ENCODE measurements around the gene ZNF425.
A peak's percentile ranks its signal among the peaks of the same experiment; 100 is the strongest.
"Not testable (repeated sequence)": the region's sequence is repeated elsewhere in the genome, so short reads cannot be mapped to it uniquely, and the experiment has no call there.

Gene ZNF425

GRCh38 chr7:149130572-149131198, 4.6 kb upstream of the ZNF425 start:
- no peak for DNase-seq (ENCODE audit: low read depth in 2 of 2)

DNA sequence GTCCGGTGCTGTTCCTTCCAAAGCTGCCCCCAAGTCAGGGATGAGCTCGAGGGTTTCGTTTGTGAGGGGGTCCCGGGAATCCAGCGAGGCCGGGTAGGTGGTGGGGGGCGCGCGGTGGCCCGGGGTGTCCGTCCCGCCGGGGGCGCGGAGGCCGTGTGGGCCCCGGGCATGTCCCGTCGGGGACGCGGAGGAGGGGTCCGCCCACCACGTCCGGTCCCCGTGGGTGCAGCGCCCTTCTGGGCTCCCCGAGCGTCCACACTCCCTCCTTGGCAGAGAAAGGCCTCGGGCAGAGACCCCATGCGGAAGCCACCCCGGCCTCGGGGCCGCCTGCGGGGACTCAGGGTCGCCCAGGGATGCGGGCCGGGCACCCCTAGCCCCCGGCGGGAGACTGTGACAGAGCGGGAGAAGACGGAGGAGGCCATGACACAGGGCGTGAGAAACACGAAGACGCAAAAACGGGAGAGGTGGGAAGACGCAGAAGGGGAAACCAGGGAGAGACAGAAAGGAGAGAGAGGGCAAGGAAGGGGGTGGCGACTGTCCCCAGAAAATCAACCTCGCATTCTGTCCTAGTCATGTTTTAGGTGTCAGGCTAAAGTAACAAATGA, 640 bp upstream of the ZNF425 start:
- peak; percentile 16 to 28 for DNase-seq (ENCODE audit: low read depth in 2 of 2)

DNA sequence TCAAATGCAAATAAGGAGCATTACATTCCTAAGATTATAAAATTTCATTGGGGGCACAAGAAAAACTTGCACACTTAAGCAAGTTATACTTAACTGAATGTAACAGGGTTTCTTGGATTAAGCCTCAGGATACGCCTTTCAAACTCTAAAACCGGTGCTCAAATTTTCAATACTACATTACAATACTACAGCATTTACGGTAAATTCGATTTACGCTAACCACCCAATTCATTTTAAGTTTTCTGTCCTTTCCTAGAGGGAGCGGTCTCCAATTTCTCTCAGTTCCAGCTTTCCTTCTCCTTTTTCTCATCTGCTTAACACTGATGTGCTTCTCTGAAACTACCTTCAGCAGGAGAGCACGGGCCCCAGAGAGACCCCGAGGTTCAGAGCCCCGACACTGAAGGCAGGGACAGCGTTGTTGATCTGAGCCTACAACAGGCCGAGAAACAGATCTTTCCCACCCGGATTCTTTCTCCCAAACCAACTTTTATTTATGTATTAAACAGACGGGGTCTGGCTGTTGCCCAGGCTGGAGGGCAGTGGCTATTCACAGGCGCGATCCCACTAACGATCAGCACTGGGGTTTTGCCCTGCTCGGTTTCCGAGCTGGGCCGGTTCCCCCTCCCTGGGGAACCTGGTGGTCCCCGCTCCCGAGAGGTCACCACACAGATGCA, 798 bp downstream of the ZNF425 start:
- DNase-seq (ENCODE audit: low read depth in 2 of 2) = no peak

DNA sequence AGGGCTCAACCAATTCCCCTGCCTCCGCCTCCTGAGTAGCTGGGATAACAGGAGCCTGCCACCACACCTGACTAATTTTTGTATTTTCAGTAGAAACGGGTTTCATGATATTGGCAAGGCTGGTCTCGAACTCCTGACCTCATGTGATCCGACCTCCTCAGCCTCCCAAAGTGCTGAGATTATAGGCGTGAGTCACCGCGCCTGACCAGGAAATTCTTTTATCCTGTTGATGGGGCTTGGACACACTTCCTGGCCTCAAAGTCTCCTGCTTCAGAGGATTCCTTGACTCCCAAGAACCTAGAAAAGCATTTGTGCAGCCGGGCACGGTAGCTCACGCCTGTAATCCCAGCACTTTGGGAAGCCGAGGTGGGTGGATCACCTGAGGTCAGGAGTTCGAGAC, 16.2 kb downstream of the ZNF425 start:
- DNase-seq (ENCODE audit: low read depth in 2 of 2) = no peak

GRCh38 chr7:149104749-149105148, 21.4 kb downstream of the ZNF425 start:
- DNase-seq (ENCODE audit: low read depth in 2 of 2) = no peak

DNA sequence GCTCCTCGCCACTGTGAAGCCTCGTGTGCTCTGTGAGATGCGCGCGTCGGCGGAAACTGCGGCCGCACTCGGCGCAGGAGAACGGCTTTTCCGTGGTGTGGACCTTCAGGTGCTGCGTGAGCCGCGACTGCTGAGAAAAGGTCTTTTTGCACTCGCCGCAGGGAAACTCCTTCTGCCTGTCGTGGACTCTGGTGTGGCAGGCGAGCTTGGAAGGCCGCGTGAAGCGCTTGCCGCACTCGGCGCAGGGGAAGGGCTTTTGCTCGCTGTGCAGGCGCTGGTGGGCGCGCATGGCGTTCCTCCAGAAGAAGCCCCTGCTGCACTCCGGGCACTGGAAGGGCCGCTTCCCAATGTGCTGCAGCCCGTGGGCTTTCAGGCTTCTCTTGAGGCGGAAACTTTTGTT, 21.9 kb downstream of the ZNF425 start:
- no peak for DNase-seq (ENCODE audit: low read depth in 2 of 2)

DNA sequence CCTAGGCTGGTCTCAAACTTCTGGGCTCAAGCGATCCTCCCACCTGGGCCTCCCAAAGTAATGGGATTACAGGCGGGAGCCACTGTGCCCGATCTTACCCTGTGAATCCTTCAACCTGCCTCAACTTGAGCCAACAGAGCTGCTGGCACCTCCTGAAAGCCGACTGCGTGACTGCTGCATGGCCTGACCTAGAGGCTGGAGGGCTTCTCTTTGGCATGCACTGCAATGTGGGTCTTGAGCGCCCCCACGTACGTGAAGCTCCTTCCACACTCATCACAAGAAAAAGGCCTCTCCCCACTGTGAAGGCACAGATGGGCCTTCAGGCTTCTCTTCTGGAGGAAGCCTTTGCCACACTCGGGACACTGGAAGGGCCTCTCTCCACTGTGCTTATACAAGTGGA, 22.7 kb downstream of the ZNF425 start:
- DNase-seq (ENCODE audit: low read depth in 2 of 2) = no peak

DNA sequence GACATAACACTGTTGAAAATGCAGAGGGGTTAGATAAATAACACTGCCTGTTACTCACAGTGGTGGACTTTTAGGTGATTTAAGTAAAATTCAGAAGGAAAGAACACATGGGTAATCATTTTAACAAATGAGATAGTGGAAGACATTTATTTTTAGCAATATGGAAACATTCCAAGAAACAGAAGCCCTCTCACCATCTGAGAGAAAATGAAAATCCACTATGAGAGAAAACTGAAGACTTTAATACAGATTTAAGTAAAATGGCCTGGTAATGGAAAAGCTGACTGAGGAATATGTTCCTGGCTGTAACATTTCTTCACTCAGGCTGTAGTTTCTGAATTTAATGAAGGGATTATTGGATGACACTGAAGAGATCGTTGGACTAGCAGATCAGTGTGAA, 23.5 kb downstream of the ZNF425 start:
- no peak for DNase-seq (ENCODE audit: low read depth in 2 of 2)

- no peak for DNase-seq (ENCODE audit: low read depth in 2 of 2)
These were observed 25.3 kb downstream of the ZNF425 start for GRCh38 chr7:149100821-149101220.

GRCh38 chr7:149099058-149099457, 27.1 kb downstream of the ZNF425 start:
- DNase-seq (ENCODE audit: low read depth in 2 of 2) = no peak

DNA sequence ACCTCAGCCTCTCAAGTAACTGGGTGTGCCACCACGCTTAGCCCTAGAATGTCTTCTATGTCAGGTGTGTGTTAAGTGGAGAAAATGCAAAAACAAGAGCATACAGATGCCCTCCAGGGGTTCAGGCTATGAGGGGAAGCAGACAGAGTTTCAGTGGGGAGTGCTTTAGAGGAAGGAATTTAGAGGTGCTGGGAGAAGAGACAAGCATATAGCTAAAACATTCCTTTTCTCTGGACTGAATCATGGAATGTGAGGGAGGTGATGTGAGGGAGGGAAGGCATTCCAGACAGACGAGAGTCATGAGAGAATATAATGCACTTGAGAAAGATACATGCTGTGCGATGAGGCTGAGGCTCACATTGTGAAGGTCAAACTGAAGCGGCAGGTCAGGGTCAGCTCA, 29.0 kb downstream of the ZNF425 start:
- DNase-seq (ENCODE audit: low read depth in 2 of 2) = no peak

- no peak for DNase-seq (ENCODE audit: low read depth in 2 of 2)
These were observed 32.9 kb downstream of the ZNF425 start for GRCh38 chr7:149093228-149093627.

GRCh38 chr7:149092244-149092643, 33.9 kb downstream of the ZNF425 start:
- DNase-seq (ENCODE audit: low read depth in 2 of 2) = not testable (repeated sequence)

- peak; percentile 79 to 84 for DNase-seq (ENCODE audit: low read depth in 2 of 2)
These were observed 35.5 kb downstream of the ZNF425 start, which contains the start of gene ZNF786 for GRCh38 chr7:149090397-149091195. Gene ZNF786 (minus strand): TSS chr7:149090718. CDS start chr7:149090640, 78 bp downstream.

- no peak for DNase-seq (ENCODE audit: low read depth in 2 of 2)
These were observed 38.7 kb downstream of the ZNF425 start for GRCh38 chr7:149087376-149087775.

- no peak for DNase-seq (ENCODE audit: low read depth in 2 of 2)
These were observed 40.3 kb downstream of the ZNF425 start for GRCh38 chr7:149085866-149086265.

DNA sequence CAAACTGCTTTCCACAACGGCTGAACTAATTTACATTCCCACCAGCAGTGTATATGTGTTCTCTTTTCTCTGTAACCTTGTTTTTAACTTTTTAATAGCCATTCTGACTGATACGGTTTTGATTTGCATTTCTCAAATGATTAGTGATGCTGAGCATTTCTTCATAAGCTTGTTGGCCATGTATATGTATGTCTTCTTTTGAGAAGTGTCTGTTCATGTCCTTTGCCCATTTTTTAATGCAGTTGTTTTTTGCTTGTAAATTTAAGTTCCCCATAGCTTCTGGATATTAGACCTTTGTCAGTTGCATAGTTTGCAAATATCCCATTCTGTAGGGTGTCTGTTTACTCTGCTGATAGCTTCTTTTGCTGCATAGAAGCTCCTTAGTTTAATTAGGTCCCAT, 41.7 kb downstream of the ZNF425 start:
- DNase-seq (ENCODE audit: low read depth in 2 of 2) = no peak

GRCh38 chr7:149081914-149082313, 44.2 kb downstream of the ZNF425 start:
- DNase-seq (ENCODE audit: low read depth in 2 of 2) = no peak

DNA sequence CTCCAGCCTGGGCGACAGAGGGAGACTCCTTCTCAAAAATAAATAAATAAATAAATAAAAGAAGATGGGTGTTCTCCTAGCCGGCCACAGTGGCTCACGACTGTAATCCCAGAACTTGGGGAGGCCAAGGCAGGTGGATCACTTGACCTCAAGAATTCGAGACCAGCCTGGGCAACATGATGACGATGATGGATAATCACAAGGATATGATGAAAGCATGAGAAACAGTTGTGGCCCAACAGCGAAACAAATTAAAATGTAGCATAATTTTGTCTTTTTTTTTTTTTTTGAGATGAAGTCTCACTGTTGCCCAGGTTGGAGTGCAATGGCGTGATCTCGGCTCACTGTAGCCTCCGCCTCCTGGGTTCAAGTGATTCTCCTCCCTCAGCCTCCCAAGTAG, 48.5 kb downstream of the ZNF425 start:
- DNase-seq (ENCODE audit: low read depth in 2 of 2) = no peak

DNA sequence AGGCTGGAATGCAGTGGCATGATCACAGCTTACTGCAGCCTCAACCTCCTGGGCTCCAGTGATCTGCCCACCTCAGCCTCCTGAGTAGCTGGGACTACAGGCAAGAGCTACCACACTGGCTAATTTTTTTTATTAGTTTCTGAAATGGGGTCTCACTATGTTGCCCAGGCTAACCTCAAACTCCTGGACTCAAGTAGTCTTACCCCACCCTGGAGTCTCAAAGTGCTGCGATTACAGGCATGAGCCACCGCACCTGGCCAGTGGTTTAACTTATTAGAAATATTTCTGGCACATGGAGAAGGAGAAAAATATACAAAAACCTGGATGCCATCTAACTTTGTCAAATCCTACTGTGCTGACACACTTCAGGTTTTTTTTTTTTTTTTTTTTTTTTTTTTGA, 50.8 kb downstream of the ZNF425 start:
- no peak for DNase-seq (ENCODE audit: low read depth in 2 of 2)

DNA sequence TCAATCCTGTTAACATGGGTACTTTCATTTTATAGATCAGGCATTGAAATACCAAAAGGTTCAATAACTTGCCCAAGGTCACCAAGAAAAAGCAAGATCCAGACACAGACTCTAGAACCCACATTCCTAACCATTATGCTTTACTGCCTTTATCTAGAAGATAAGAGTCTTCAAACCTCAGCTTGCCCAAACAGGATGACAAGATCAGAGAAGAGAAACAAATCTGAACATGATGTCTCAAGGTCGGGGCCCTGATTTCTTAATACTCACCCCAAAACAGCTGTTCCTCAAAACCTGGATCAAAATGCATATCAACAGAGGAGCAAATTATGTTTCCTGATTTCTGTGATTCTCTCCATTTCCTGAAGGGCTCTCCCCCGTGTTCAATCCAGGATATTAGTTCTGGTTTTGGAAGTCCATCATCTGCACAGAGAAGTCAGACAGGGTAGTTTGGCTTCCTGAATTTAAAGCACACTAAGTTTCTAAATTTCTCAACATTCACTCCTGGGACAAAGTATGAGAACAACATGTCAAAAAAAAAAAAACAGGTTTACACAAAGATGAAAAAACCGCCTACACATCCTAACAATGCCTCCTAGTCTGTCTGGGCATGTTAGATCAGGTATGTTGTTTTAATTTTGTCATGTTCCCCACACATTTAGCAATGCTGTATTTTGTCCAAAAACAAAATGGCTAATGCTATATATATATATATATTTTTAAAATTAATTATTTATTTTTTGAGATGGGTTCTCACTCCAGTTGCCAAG, 51.8 kb downstream of the ZNF425 start:
- DNase-seq (ENCODE audit: low read depth in 2 of 2) = no peak

DNA sequence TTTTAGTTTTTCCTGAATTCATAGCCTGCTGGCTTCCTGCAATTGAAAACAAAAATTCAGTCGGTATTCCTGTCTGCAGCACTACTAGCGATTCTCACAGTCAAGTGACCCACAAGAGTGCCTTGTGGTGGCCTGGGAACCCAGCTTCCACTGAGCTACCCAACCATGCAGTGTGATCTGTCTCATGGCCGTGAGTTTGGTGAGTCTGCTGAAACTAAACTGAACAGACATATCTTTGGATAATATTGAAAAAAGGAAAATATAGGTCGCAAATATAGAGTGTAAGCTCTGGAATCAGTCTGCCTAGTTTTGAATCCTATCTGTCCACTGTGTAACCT, 53.7 kb downstream of the ZNF425 start:
- no peak for DNase-seq (ENCODE audit: low read depth in 2 of 2)
